Activated CD4-positive, alpha-beta T cell treated with anti-CD3 and anti-CD28 coated beads, Interleukin-2, amount 50 U/mL, for 1 hour (primary cell): ENCODE data around the gene DHX15.
"Not testable (repeated sequence)": the region's sequence is repeated elsewhere in the genome, so short reads cannot be mapped to it uniquely, and the experiment has no call there.

Experiments
- DNase-seq: peaks from one replicate; pipeline ENCODE4 v3.0.0-alpha.2; 2020

DHX15 gene

GRCh38 chr4:24537025-24537424, 47.3 kb downstream of the DHX15 start:
- no peak for DNase-seq

- no peak for DNase-seq
Observed at GRCh38 chr4:24535399-24535798, 49.0 kb downstream of the DHX15 start.

GRCh38 chr4:24533364-24533763, 51.0 kb downstream of the DHX15 start:
- DNase-seq, result no peak

DNA sequence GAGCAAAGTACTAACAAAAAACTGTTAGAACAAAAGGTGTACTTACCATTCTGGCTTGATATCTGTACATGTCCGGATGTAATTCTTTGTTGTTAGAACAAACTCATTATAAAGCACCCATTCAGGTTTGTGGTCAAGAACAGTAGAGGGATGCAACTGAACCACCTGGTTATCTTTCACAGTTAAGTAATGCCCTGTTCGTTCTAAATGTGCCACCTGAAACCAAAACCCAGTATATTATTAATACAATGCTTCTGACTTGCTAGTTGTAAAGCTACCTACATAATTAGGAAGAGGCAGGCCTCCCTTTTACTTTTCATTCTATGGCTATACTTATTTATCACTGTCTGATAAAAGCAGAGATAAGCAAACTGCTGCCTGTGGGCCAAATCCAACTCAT, 54.8 kb downstream of the DHX15 start:
- DNase-seq, result no peak

DNA sequence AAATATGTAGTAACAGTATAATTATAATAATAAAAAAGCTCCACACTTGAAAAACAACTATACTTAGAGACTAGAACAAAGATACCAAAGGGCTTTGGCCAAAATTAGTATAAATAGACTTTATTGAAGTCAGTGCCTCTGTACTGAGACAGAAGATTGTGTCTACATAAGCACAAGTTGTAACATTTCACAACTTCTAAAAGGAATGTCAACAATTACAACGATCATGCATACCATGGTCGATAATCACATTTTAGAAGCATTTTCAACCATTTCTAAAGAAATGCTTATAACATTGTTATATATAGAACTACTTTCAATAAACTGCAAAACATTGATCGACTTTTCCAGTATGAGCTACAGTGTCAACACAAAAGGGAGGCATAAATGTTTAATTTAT, 57.0 kb downstream of the DHX15 start:
- no peak for DNase-seq

DNA sequence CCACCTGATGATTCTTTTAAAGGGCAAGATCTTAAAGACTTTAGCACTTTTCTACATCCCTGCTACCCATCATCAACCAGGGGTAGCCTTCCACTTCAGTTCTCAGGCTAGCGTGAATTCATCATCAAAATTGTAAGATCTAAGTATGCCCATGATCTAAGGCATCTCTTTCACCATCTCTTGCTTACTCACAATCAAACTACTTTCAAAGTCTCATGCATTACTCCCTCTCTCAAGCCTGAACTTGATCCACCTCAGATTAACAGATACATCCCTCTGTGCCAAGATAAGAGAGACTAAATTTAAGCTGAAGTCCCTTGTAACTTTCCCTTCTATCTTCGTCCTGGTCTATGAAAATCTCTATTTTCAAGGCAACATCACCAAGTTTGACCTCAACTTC, 62.8 kb downstream of the DHX15 start:
- DNase-seq, result no peak

DNA sequence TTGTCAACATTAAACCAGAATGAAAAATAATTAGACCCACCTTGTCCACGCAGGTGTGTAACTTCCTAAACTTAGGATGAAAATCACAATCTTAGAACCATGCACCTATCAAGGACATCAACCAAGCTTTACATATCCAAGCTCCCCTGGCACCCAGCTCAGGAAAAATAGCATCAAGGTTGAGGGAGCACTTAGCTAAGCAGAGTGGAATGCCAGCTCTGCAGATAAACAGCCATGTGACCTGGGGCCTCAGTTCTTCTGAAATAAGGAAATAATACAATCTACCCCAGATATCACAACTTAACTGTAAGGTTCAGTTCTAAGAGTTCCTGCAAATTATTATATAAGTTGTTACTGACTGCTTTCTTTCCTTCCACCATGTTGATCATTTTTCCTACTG, 64.7 kb downstream of the DHX15 start:
- no peak for DNase-seq

GRCh38 chr4:24517676-24518075, 66.7 kb downstream of the DHX15 start:
- DNase-seq, result no peak

DNA sequence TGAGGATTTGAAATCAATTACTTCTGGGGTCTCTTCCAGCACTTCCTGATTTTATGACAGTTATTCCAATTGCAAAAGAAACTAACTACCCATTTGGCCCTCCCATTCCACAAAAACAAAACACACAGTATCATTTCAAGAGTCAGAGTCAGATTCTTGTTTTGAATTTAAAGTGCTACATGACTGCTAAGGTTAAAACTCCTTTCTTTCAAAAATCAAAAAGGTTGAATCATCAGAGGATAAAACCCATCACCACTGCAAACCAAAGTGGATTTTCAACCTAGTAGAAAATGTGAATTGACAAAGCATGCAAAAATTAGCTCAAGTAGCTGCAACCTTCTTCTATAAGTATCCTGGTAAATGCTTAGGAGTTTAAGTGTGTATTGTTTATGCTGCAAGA, 67.4 kb downstream of the DHX15 start:
- DNase-seq, result no peak

- DNase-seq, result no peak
Observed at GRCh38 chr4:24515698-24516097, 68.7 kb downstream of the DHX15 start.

GRCh38 chr4:24514808-24515207, 69.5 kb downstream of the DHX15 start:
- no peak for DNase-seq

GRCh38 chr4:24513718-24514117, 70.6 kb downstream of the DHX15 start:
- no peak for DNase-seq

DNA sequence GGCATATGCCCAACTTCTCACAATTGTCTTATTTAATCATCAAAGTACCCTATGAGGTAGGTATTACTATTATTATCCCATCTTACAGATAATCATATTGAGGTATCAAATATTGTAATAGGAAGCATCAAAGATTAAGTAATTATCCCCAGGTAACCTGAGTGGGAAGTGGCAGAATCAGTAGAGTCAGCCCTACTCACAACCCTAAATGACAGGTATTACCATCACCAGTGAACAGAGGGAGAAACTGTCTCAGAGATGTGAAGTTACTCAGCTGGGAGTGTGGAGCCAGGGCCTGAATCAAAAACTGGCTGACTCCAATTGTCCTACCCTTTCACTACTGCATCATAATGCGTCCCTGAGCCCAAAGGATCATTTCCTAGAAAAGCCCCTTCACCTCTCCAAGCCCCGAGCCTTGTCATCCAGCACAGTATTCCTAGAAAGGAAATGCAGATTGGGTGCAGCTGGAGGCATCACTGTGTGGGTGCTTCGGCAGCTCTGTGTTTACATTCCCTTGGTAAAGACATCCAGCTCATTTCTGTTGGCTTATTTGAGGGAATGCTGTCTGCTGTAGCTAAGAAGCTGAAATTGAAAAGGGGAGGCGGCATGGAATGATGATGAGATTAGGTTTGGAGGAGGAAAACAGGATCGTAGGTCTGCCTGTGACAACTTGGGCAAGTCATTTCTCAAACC, 72.8 kb downstream of the DHX15 start:
- DNase-seq, result no peak

- DNase-seq, result no peak
Observed at GRCh38 chr4:24510091-24510490, 74.3 kb downstream of the DHX15 start.

GRCh38 chr4:24508541-24508940, 75.8 kb downstream of the DHX15 start:
- no peak for DNase-seq

GRCh38 chr4:24507439-24507838, 76.9 kb downstream of the DHX15 start:
- no peak for DNase-seq

GRCh38 chr4:24503090-24503489, 81.3 kb downstream of the DHX15 start:
- DNase-seq, result not testable (repeated sequence)

DNA sequence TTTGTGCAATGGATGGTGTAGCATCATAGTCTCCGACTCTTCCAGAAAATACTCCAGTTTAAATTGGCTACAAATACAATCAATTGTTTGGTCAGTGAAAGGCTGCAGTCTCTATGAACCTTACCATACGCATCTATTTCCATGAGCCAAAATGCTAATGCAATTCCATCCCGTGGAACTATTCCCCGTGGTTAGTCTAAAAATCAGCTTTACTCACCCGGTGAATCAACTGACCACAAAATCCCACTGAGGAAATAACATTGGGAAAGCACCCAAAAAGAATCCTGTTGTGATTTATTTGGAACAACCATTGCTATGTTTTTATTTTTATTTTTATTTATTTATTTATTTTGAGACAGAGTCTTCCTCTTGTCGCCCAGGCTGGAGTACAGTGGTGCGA, 87.1 kb downstream of the DHX15 start:
- no peak for DNase-seq

GRCh38 chr4:24496597-24496996, 87.8 kb downstream of the DHX15 start:
- DNase-seq, result no peak

GRCh38 chr4:24495388-24495787, 89.0 kb downstream of the DHX15 start:
- DNase-seq, result no peak

- no peak for DNase-seq
Observed at GRCh38 chr4:24489870-24490269, 94.5 kb downstream of the DHX15 start.

GRCh38 chr4:24488399-24489164, 95.8 kb downstream of the DHX15 start:
- peak; percentile 55 for DNase-seq

GRCh38 chr4:24482871-24483270, 101.5 kb downstream of the DHX15 start:
- DNase-seq, result no peak

- DNase-seq, result no peak
Observed at GRCh38 chr4:24477919-24478318, 106.4 kb downstream of the DHX15 start.
